ENCODE measurements around the gene NELFCD. TPM values are rescaled to one million over a fixed set of nuclear protein-coding genes. Genes with fewer than 3 reads are reported as not detected.

The NELFCD gene
- total RNA-seq, 1 experiment from 2014 or later = 179 TPM

DNA sequence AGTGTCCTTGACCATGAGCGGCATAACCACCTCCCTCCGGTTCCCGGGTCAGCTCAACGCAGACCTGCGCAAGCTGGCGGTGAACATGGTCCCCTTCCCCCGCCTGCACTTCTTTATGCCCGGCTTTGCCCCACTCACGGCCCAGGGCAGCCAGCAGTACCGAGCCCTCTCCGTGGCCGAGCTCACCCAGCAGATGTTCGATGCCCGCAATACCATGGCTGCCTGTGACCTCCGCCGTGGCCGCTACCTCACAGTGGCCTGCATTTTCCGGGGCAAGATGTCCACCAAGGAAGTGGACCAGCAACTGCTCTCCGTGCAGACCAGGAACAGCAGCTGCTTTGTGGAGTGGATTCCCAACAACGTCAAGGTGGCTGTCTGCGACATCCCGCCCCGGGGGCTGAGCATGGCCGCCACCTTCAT is 43.1 kb downstream of the NELFCD start:
- CTCF ChIA-PET = no interaction called here
- H3K27me3 Mint-ChIP-seq (ENCODE audit: unreplicated experiment) = no peaks in the 10 kb centered on the region
- DNase-seq = no peak
- intact Hi-C loops (cut with micrococcal nuclease; ENCODE audit: unreplicated experiment) = no loop called here
- BruUV-seq (replicated peaks) = no TSS peak
- TF ChIP-seq CTCF (IDR thresholded peaks at IDR 0.05; ENCODE audit: unreplicated experiment) = no peak
- no peak overlapping the region for H3K27ac Mint-ChIP-seq (ENCODE audit: unreplicated experiment)
- peaks cover 14% of the 10 kb centered on the region for H3K4me1 Mint-ChIP-seq (ENCODE audit: low read depth, unreplicated experiment)
- H3K36me3 Mint-ChIP-seq (ENCODE audit: insufficient read depth, unreplicated experiment) = peaks cover 54% of the 10 kb centered on the region
- no peaks in the 10 kb centered on the region for H3K9me3 Mint-ChIP-seq (ENCODE audit: low read depth, unreplicated experiment)
- H3K4me3 Mint-ChIP-seq (ENCODE audit: low read depth, unreplicated experiment) = no peak overlapping the region

DNA sequence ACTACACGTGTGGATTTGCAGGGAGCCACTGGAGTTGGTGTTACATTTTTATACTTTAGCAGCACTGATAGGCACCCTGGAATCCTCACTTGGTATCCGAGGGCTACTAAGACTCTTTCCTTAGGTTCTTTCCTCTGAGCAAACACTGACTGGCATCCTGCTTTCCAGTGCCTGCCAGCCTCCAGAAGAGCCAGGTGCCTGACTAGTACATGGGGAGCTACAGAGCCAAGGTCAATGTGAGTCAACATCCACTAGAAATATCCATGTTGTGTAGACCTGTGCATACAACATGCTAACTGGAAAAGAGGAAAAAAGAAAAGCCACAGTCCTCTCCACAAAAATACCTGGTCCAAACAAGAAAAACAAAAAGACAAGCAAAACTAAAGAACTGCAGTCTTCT is 44.0 kb downstream of the NELFCD start:
- no TSS peak for BruUV-seq (replicated peaks)
- H3K27me3 Mint-ChIP-seq (ENCODE audit: unreplicated experiment) = no peaks in the 10 kb centered on the region
- H3K9me3 Mint-ChIP-seq (ENCODE audit: low read depth, unreplicated experiment) = no peaks in the 10 kb centered on the region
- H3K36me3 Mint-ChIP-seq (ENCODE audit: insufficient read depth, unreplicated experiment) = peaks cover 62% of the 10 kb centered on the region
- no peak overlapping the region for H3K27ac Mint-ChIP-seq (ENCODE audit: unreplicated experiment)
- TF ChIP-seq CTCF (IDR thresholded peaks at IDR 0.05; ENCODE audit: unreplicated experiment) = no peak
- peaks cover 20% of the 10 kb centered on the region for H3K4me1 Mint-ChIP-seq (ENCODE audit: low read depth, unreplicated experiment)
- no peak for DNase-seq
- CTCF ChIA-PET = interaction anchor here (0.6 kb wide), 1 partner anchor 16 kb away, joined by 7 read pairs; no protein-coding TSS in a partner anchor
- intact Hi-C loops (cut with micrococcal nuclease; ENCODE audit: unreplicated experiment) = no loop called here
- H3K4me3 Mint-ChIP-seq (ENCODE audit: low read depth, unreplicated experiment) = no peak overlapping the region

- H3K27me3 Mint-ChIP-seq (ENCODE audit: unreplicated experiment) = no peaks in the 10 kb centered on the region
- CTCF ChIA-PET = interaction anchor here (0.6 kb wide), 1 partner anchor 16 kb away, joined by 7 read pairs; no protein-coding TSS in a partner anchor
- TF ChIP-seq CTCF (IDR thresholded peaks at IDR 0.05; ENCODE audit: unreplicated experiment) = no peak
- no peaks in the 10 kb centered on the region for H3K9me3 Mint-ChIP-seq (ENCODE audit: low read depth, unreplicated experiment)
- intact Hi-C loops (cut with micrococcal nuclease; ENCODE audit: unreplicated experiment) = no loop called here
- no TSS peak for BruUV-seq (replicated peaks)
- H3K27ac Mint-ChIP-seq (ENCODE audit: unreplicated experiment) = no peak overlapping the region
- H3K4me1 Mint-ChIP-seq (ENCODE audit: low read depth, unreplicated experiment) = peaks cover 25% of the 10 kb centered on the region
- no peak overlapping the region for H3K4me3 Mint-ChIP-seq (ENCODE audit: low read depth, unreplicated experiment)
- peaks cover 66% of the 10 kb centered on the region for H3K36me3 Mint-ChIP-seq (ENCODE audit: insufficient read depth, unreplicated experiment)
- no peak for DNase-seq
These were observed 44.5 kb downstream of the NELFCD start for GRCh38 chr20:59025511-59025910.

DNA sequence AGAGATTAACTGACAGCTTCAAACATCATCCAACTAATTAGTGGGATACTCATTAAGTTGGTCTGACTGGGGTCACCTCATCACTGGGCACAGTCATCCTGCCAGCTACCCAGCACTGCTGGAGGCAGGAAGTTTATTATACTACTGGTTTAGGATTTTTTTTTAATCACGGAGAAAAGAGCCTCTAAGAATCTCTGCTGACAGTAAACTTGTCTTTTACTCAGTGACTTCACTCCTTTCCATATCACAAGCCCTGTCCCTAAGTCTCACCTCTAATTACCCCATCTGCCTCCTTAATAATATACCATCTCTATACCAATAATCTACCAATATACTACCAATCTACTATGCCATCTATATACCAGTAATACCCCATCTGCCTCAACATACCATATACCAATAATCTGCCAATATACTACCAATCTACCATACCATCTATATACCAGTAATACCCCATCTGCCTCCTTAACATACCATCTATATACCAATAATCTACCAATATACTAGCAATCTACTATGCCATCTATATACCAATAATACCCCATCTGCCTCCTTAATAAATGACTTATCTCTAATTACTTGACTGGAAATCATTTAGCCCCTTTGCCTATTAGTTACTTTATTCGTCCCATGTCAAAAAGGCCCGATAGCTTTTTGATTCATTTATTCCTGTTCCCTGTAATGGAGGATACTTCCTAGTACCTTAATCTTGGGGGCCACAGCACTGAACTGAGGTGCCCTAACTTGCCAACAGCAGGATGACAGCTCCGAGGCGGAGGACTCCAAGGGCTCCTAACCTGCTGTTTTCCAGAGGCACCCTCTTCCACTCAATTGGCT is 46.1 kb downstream of the NELFCD start:
- Mint-ChIP-seq H3K36me3 (ENCODE audit: insufficient read depth, unreplicated experiment) (peaks cover 81% of the 10 kb centered on the region), H3K4me3 (ENCODE audit: low read depth, unreplicated experiment) (no peak overlapping the region), H3K27ac (ENCODE audit: unreplicated experiment) (peak overlapping the region; percentile 1), H3K4me1 (ENCODE audit: low read depth, unreplicated experiment) (peaks cover 35% of the 10 kb centered on the region), H3K9me3 (ENCODE audit: low read depth, unreplicated experiment) (no peaks in the 10 kb centered on the region), H3K27me3 (ENCODE audit: unreplicated experiment) (no peaks in the 10 kb centered on the region)
- TF ChIP-seq CTCF (IDR thresholded peaks at IDR 0.05; ENCODE audit: unreplicated experiment) = no peak
- intact Hi-C loops (cut with micrococcal nuclease; ENCODE audit: unreplicated experiment) = no loop called here
- BruUV-seq (replicated peaks) = no TSS peak
- CTCF ChIA-PET = no interaction called here
- DNase-seq = no peak

Measured in Calu3 (cell line).